GM18520 (cell line): ENCODE measurements around the gene IMPDH1.

Source experiments
- ATAC-seq: cut with Tn5 transposase; IDR thresholded peaks from one replicate; pipeline ENCODE4 v1.9.1; 2021; ENCODE audit not compliant: unreplicated experiment

IMPDH1 gene

GRCh38 chr7:128435327-128435686 is 25.5 kb upstream of the IMPDH1 start:
- no peak for ATAC-seq

DNA sequence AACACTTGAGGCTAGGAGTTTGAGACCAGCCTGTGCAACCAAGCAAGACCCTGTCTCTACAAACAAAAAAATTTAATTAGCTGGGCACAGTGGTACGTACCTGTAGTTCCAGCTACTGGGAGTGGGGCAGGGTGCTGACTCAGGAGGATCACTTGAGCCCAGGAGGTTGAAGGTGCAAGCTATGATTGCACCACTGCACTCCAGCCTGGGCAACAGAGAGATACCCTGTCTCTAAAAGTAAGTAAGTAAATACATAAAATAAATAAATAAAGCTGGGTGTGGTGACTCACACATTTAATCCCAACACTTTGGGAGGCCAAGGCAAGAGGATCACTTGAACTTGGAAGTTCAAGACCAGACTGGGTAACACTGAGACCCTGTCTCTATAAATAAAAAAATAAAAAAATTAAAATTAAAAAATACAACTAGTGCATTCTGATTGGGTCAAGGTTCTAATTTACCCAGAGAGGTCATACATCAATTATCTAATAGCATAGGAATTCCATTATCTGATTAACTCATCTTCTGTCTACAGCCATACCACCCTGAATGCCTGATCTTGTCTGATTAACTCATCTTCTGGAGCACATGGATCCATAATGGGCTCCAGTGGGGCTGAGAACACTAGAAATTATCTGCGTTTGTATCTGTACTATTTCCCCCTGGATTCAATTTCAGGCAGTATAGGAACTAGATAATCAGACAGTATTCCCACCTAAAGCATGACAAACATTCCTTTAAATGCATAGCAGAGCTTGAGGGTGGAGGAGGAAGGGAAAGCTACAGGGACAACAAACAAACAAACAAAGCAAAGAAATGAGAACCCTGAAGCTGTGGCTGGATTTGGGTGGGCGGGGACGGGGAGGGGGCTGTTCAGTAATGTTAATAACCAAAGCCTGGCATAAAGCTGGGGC is 24.9 kb upstream of the IMPDH1 start:
- ATAC-seq, result no peak

- ATAC-seq, result no peak
Observed at GRCh38 chr7:128431754-128432153, 22.0 kb upstream of the IMPDH1 start.

DNA sequence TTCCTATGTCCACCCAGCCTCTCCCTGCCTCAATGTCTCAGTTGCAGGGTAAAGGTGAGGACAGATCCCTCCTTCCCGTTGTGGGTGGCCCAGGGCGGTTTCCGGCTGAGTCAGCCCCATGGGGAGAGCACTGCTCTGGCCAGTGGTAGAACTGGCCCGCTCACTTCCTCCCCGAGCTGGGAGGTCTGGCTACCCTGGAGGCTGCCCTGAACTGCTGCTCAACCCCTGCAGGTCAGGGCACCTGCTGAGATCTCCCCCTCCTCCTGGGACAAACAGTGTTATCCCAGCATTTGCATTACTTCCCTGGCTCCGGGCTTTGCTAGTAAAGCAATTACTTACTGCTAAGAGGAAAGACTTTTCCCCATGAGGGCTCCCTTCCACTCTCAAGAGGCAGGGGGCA is 21.4 kb upstream of the IMPDH1 start:
- ATAC-seq, result no peak

DNA sequence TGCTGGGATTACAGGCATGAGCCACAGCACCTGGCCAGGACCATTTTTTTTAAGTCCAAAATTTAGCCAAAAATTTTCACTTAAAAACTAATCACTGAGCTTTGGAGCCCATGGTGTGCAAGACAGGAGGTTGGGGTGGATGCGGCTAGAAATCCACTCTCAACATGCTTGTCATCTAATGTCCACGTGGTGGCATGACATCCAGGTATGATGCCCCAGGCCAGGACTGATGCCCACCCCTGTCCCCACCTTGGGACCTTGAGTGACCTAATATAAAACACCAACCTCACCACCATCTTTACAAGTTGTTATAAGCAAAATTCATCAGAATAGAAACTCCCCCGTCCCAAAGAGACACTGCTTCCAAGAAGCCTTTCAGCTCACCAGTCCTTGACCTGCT is 20.4 kb upstream of the IMPDH1 start:
- ATAC-seq, result no peak

DNA sequence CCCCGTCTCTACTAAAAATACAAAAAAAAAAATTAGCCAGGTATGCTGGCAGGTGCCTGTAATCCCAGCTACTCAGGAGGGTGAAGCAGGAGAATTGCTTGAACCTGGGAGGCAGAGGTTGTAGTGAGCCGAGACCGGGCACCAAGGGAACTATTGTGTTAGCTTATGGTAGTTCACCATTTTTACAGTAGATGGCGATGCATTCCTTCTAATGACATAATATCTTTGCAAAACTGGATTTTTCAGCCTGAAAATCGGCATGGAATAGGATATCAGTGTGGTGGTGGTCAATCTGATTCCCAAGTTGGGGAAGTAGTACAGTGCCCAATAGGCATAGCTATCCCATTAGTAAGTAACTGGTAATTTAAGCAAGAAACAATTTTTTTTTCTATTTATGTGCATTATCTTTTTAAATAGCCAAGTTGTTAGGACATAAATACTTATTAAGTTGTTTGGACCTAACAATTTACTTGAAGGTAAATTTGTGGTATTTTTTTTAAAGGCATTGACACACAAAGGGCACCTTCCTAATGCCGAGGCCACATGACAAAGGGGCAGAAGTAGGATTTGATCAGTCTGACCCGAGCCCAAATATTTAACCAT is 17.6 kb upstream of the IMPDH1 start:
- no peak for ATAC-seq

DNA sequence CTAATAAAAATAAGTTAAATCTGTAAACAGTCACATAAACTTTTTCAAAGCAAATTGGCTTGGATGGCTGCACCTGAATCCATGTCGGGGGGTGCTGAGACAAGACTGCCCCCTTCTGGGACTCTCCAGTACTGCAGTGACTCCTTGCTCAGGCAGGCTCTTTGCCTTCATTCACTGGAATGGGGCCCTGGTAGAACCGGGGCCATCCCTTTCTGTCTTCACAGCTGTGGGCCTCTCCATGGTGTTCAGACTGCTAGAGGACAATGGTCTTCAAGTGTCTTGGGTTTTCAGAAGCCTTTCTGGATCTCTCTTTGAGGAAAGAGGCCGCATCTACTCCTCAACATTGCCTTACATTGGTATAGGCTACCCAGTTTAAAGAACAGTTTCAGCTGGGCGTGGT is 16.1 kb upstream of the IMPDH1 start:
- ATAC-seq, result no peak

- no peak for ATAC-seq
Observed at GRCh38 chr7:128424686-128425275, 15.0 kb upstream of the IMPDH1 start.

GRCh38 chr7:128422842-128423241 is 13.1 kb upstream of the IMPDH1 start:
- no peak for ATAC-seq

DNA sequence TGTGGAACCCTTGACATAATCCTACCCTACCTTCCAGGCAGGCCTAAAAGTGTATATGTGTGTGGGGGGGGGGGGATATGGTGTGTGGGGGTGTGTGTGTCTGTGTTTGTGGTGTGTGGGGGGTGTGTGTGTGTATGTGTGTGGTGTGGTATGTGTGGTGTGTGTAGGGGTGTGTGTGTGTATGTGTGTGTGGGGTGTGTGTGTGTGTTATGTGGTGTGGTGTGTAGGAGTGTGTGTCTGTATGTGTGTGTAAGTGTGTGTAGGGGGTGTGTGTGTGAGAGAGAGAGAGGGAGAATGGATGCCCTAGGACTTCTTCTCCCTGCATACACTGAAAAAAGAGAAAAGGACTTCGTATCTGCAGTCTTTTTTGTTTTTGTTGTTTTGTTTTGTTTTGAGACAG is 12.3 kb upstream of the IMPDH1 start:
- no peak for ATAC-seq

DNA sequence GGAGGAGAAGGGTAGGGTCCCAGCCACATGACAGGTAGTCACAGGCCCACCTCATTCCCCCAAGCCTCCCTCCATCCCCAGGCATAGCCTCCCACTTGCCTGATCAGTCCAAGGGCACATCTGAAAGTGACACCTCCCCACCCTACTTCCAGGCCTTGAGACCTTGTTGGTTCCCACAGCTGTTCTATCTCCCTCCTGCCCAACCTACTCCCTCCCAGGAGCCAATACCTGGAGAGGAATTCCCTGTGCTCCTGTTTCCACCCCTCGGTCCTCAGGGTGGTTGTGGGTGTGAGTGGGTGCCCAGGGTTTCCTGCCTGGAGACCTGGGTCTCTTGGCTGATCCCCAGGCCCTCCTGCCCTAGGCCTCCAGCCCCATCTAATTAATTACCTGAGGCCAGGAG is 11.6 kb upstream of the IMPDH1 start:
- no peak for ATAC-seq

GRCh38 chr7:128420773-128421172 is 11.0 kb upstream of the IMPDH1 start:
- no peak for ATAC-seq

DNA sequence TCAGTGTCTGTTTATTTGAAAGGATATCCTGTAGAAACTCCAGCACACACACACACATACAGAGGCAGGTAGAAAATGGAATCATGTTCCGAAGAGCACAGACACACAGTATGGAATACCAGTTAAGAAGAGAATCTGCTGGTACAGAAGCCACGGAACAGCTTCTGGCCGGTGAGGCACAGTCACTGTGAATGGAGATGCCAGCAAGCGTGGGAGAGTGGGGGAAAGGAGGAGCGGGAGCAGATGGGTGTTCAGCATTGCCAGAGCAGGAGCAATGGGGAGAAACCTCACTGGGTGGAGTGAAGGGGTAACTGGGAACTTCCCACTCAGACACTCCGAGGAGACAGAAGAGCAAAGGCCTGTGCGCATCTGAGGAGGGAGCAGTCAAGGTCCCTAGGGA is 9.5 kb upstream of the IMPDH1 start:
- no peak for ATAC-seq

DNA sequence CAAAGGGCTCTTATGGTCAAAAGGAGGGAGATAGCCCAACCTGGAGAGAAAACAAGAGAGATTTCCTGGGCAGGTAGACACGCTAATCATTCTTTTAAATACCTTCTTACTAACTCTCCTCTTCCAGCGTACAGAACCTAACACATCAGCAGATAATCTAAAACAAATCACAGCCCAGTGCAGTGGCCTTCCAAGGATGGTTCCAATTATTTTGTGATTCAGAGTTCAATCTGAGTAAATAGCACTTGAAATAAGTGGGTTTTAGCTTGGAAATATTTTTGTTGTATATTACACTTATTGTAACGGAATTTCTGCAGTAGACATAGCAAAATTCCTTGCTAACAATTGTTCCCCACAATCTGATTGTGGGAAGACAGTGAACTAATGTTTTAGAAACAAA is 7.3 kb upstream of the IMPDH1 start:
- ATAC-seq, result no peak

DNA sequence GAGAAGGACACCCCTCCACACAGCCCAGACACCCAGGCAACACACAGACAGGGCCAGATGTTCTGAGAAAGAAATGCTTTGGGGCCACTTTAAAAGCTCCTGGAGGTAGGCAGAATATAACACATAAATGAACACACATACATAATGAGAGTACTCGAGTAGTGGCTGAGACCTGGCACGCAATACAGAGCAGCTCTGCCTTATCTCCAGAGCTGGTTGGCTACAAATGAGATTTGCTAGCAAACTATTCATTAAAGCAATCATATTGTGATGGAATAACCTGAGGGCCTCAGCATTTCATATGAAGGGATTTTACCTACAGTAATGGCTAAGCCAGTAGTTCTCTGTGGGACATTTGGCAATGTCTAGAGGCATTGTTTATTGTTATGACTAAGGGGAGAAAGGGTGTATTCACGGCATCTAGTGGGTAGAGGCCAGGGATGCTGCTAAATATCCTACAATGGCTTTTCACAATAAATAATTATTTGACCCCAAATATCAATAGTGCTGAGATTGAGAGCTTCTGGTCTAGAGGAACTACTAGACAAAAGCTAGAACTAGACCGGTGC is 5.5 kb upstream of the IMPDH1 start:
- ATAC-seq, result no peak

- no peak for ATAC-seq
Observed at GRCh38 chr7:128410451-128410753, 620 bp upstream of the IMPDH1 start.

- no peak for ATAC-seq
Observed at GRCh38 chr7:128408709-128409595, 830 bp downstream of the IMPDH1 start.

GRCh38 chr7:128407751-128408708 is 1.8 kb downstream of the IMPDH1 start:
- ATAC-seq, result no peak

- ATAC-seq, result no peak
Observed at GRCh38 chr7:128407233-128407589, 2.6 kb downstream of the IMPDH1 start.
